HepG2 (cell line): Measurements from ENCODE around the gene PRXL2A.

Source experiments
- CHD2 ChIP-seq: IDR thresholded peaks from 2 replicates; pipeline ENCODE4 v1.6.1; 2011; ENCODE audit warnings: low read depth, low read length, improper control_type of control experiment
- ETV5 ChIP-seq: IDR thresholded peaks from 2 replicates; pipeline ENCODE4 v1.6.1; 2018; ENCODE audit warnings: missing biosample characterization, missing genetic modification reagents, inconsistent platforms, borderline replicate concordance
- ETV6 ChIP-seq: sonication (generic); formaldehyde crosslinking; conservative IDR thresholded peaks from 2 replicates; pipeline ENCODE4 v1.4.0; 2020; ENCODE audit warnings: missing genetic modification reagents
- FOXK2 ChIP-seq: fragments of 450-650 bp; IDR thresholded peaks from 2 replicates; pipeline ENCODE4 v1.6.1; 2016
- POLR2AphosphoS5 ChIP-seq: IDR thresholded peaks from 2 replicates; pipeline ENCODE4 v1.6.1; 2012; ENCODE audit warnings: low read depth, low read length
- SALL2 ChIP-seq: sonication (generic); formaldehyde crosslinking; IDR thresholded peaks from 2 replicates; pipeline ENCODE4 v1.8.1; 2023; ENCODE audit warnings: mild to moderate bottlenecking, missing genetic modification reagents, inconsistent platforms
- ZBTB43 ChIP-seq: sonication (generic); formaldehyde crosslinking; conservative IDR thresholded peaks from 2 replicates; pipeline ENCODE4 v1.4.0; 2020; ENCODE audit warnings: missing genetic modification reagents
- ZNF280D ChIP-seq: sonication (generic); formaldehyde crosslinking; IDR thresholded peaks from 2 replicates; pipeline ENCODE4 v1.5.1; 2020; ENCODE audit warnings: mild to moderate bottlenecking, missing genetic modification reagents
- ZNF501 ChIP-seq: sonication (generic); formaldehyde crosslinking; IDR thresholded peaks from 2 replicates; pipeline ENCODE4 v1.5.1; 2020; ENCODE audit warnings: mild to moderate bottlenecking, moderate library complexity, missing genetic modification reagents
- ZNF549 ChIP-seq: sonication (generic); formaldehyde crosslinking; IDR thresholded peaks from 2 replicates; pipeline ENCODE4 v1.5.0; 2020; ENCODE audit warnings: missing genetic modification reagents
- ZNF724P ChIP-seq: sonication (generic); formaldehyde crosslinking; IDR thresholded peaks from 2 replicates; pipeline ENCODE4 v1.8.0; 2022; ENCODE audit warnings: missing genetic modification reagents, borderline replicate concordance

DNA sequence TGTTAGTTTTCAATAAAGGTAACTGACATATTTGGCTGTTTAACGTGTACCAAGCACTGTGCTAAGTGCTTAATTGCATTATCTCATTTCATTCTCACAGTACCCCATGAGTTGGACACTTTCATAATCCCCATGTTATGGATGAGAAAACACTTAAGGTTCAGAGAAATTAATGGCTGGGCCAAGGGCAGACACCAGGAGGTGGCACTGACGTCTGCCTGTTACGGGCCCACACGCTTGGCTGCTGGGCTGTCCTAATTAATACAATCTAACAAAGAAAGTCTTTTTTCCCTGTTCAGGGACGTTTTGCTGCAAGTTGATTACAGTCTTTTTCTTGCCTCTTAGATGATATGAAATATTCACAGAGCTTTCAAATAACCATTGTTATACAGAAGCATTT is 35.7 kb upstream of the PRXL2A start:
- TF ChIP-seq ETV5 (CRISPR knock-in tag): no peak
- TF ChIP-seq SALL2 (CRISPR knock-in tag): no peak
- TF ChIP-seq ZNF501 (CRISPR knock-in tag): no peak
- no peak for TF ChIP-seq CHD2
- TF ChIP-seq ZNF549 (CRISPR knock-in tag): no peak
- TF ChIP-seq POLR2AphosphoS5: no peak
- no peak for TF ChIP-seq ZNF724P
- TF ChIP-seq ETV6 (CRISPR knock-in tag): no peak
- TF ChIP-seq ZBTB43 (CRISPR knock-in tag): no peak
- no peak for TF ChIP-seq ZNF280D (CRISPR knock-in tag)
- TF ChIP-seq FOXK2: no peak
